Endothelial cell of umbilical vein (primary cell): ENCODE data around the gene GRK5.

Experiments used
- EZH2 ChIP-seq: IDR thresholded peaks from 2 replicates; pipeline ENCODE4 v1.6.1; 2012; ENCODE audit warnings: borderline replicate concordance, low read depth, mild to moderate bottlenecking, moderate library complexity, low read length, inconsistent platforms; ENCODE audit not compliant: severe bottlenecking
- MYC ChIP-seq: IDR thresholded peaks from one replicate; pipeline ENCODE4 v1.6.1; 2011; ENCODE audit warnings: mild to moderate bottlenecking, low read depth, low read length
- POLR2AphosphoS5 ChIP-seq: IDR thresholded peaks from 2 replicates; pipeline ENCODE4 v1.6.1; 2012; ENCODE audit warnings: low read depth, mild to moderate bottlenecking, control low read depth, low read length, moderate library complexity; ENCODE audit not compliant: insufficient read depth
- TF ChIP-seq, protein P1 (sequence below): IDR thresholded peaks from 2 replicates; pipeline ENCODE4 v1.6.1; 2011; ENCODE audit not compliant: insufficient read depth, insufficient read length
- TF ChIP-seq, protein P2 (sequence below), 2 donors: IDR thresholded peaks; 1 replicate in 1 of 2; 2 replicates in 1 of 2; pipeline ENCODE4 v1.5.1; 2011; ENCODE audit warnings: low read length in 2 of 2, mild to moderate bottlenecking in 2 of 2, moderate library complexity in 2 of 2, control low read depth in 1 of 2, inconsistent platforms in 1 of 2, low read depth in 1 of 2; ENCODE audit not compliant: insufficient read depth in 1 of 2; ENCODE audit errors: extremely low read depth in 1 of 2

DNA sequence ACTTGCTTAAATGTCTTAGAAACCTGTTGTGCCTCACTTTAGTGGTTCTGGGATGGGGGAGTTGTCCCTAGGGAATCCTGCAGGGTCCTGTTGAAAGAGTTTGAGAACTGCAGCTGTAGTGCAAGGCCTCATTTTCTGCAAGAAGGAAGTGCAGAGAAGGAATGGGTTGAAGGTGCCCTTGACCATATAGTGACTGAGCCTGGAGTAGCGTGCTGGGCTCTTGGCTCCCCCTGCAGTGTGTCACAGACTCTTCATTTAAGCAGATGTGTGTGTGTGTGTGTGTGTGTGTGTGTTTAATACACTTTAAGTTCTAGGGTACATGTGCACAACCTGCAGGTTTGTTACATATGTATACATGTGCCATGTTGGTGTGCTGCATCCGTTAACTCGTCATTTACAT, 92.2 kb downstream of the GRK5 start:
- TF ChIP-seq, protein P1, sequence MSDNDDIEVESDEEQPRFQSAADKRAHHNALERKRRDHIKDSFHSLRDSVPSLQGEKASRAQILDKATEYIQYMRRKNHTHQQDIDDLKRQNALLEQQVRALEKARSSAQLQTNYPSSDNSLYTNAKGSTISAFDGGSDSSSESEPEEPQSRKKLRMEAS: no peak
- TF ChIP-seq, protein P2, sequence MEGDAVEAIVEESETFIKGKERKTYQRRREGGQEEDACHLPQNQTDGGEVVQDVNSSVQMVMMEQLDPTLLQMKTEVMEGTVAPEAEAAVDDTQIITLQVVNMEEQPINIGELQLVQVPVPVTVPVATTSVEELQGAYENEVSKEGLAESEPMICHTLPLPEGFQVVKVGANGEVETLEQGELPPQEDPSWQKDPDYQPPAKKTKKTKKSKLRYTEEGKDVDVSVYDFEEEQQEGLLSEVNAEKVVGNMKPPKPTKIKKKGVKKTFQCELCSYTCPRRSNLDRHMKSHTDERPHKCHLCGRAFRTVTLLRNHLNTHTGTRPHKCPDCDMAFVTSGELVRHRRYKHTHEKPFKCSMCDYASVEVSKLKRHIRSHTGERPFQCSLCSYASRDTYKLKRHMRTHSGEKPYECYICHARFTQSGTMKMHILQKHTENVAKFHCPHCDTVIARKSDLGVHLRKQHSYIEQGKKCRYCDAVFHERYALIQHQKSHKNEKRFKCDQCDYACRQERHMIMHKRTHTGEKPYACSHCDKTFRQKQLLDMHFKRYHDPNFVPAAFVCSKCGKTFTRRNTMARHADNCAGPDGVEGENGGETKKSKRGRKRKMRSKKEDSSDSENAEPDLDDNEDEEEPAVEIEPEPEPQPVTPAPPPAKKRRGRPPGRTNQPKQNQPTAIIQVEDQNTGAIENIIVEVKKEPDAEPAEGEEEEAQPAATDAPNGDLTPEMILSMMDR (IDR thresholded peaks at IDR 0.05; ENCODE audit: extremely low read depth in 1 of 2, insufficient read depth in 1 of 2, low read depth in 1 of 2, low read length in 2 of 2): no peak
- TF ChIP-seq POLR2AphosphoS5 (no peak), EZH2 (no peak), MYC (no peak)
